ENCODE measurements around the gene NID1. TPM values are rescaled to one million over a fixed set of nuclear protein-coding genes. Genes with fewer than 3 reads are reported as not detected.

The NID1 gene
- total RNA-seq, 1 donor from 2014 or later: 32.5 TPM

DNA sequence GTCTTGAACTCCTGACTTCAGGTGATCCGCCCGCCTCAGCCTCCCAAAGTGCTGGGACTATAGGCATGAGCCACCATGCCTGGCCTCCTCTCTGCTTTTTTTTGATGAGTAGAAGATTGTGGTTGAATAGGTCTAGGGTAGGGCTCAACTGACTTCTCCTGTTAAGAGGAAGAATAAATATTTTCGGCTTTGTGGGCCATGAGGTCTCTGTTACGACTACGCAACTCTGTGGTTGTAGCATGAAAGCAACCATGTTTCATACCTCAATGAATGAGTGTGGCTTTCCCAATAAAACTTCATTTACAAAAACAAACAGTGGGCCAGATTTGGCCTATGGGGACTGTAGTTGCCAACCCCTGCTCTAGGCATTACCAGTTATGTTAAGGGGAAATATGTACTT lies 67.8 kb downstream of the NID1 start:
- Mint-ChIP-seq H3K4me3 (no peak overlapping the region), H3K4me1 (peaks cover 3% of the 10 kb centered on the region), H3K9me3 (no peaks in the 10 kb centered on the region), H3K36me3 (peaks cover 2% of the 10 kb centered on the region), H3K27me3 (ENCODE audit: insufficient read depth, low read depth) (no peaks in the 10 kb centered on the region), H3K27ac (no peak overlapping the region)
- Histone ChIP-seq H3K9ac (no peak overlapping the region), H4K20me1 (ENCODE audit: low read depth) (no peaks in the 10 kb centered on the region), H3K27ac (no peak overlapping the region), H3K4me2 (no peak overlapping the region), H3K4me1 (no peaks in the 10 kb centered on the region), H3K4me3 (no peak overlapping the region), H2AFZ (replicated peaks) (no peak overlapping the region), H3F3A (ENCODE audit: low read depth) (peaks cover 4% of the 10 kb centered on the region), H3K27me3 (no peaks in the 10 kb centered on the region), H3K79me2 (ENCODE audit: low read depth) (no peaks in the 10 kb centered on the region), H3K36me3 (no peaks in the 10 kb centered on the region), H3K9me3 (ENCODE audit: low read depth) (no peaks in the 10 kb centered on the region)
- no peak for DNase-seq (ENCODE audit: low spot score)
- TF ChIP-seq EZH2phosphoT487 (IDR thresholded peaks at IDR 0.05): no peak
- no peak for TF ChIP-seq EZH2 (IDR thresholded peaks at IDR 0.05)
- TF ChIP-seq, protein P1, sequence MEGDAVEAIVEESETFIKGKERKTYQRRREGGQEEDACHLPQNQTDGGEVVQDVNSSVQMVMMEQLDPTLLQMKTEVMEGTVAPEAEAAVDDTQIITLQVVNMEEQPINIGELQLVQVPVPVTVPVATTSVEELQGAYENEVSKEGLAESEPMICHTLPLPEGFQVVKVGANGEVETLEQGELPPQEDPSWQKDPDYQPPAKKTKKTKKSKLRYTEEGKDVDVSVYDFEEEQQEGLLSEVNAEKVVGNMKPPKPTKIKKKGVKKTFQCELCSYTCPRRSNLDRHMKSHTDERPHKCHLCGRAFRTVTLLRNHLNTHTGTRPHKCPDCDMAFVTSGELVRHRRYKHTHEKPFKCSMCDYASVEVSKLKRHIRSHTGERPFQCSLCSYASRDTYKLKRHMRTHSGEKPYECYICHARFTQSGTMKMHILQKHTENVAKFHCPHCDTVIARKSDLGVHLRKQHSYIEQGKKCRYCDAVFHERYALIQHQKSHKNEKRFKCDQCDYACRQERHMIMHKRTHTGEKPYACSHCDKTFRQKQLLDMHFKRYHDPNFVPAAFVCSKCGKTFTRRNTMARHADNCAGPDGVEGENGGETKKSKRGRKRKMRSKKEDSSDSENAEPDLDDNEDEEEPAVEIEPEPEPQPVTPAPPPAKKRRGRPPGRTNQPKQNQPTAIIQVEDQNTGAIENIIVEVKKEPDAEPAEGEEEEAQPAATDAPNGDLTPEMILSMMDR (IDR thresholded peaks at IDR 0.05): no peak

DNA sequence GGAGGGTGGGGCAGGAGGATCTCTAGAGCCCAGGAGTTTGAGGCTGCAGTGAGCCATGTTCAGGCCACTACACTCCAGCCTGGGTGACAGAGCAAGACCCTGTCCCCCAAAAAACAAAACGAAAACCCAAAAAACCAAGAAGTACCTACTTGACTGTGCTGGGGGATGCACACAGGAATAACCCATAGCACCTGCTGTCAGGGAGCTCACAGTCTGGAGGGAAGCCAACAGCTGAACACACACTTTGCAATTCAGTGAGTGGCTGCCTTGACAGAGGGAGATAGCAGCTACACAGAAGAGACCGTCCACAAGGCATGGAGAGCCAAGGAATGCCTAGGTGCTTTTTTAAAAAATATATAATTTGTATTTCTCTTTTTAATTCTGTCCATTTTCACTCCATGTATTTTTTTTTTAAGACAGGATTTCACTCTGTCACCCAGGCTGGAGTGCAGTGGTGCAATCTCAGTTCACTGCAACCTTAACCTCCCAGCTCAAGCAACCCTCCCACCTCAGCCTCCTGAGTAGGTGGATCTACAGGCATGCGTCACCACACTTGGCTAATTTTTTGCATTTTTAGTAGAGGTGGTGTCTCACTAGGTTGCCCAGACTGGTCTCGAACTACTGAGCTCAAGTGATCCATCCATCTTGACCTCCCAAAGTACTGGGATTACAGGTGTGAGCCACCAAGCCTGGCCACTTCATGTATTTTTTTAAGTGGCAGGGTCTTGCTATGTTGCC lies 68.7 kb downstream of the NID1 start:
- no peaks in the 10 kb centered on the region for H3K9me3 ChIP-seq (ENCODE audit: low read depth)
- H3K9me3 Mint-ChIP-seq: no peaks in the 10 kb centered on the region
- peaks cover 2% of the 10 kb centered on the region for H3K36me3 Mint-ChIP-seq
- TF ChIP-seq EZH2 (IDR thresholded peaks at IDR 0.05): no peak
- TF ChIP-seq, protein P1 (IDR thresholded peaks at IDR 0.05): no peak
- no peak for TF ChIP-seq EZH2phosphoT487 (IDR thresholded peaks at IDR 0.05)
- DNase-seq (ENCODE audit: low spot score): no peak
- no peaks in the 10 kb centered on the region for H3K4me1 Mint-ChIP-seq
- no peaks in the 10 kb centered on the region for H3K4me1 ChIP-seq
- H3K36me3 ChIP-seq: no peaks in the 10 kb centered on the region
- no peak overlapping the region for H2AFZ ChIP-seq (replicated peaks)
- H3K9ac ChIP-seq: no peak overlapping the region
- no peak overlapping the region for H3K4me3 ChIP-seq
- H3K4me2 ChIP-seq: no peak overlapping the region
- no peaks in the 10 kb centered on the region for H4K20me1 ChIP-seq (ENCODE audit: low read depth)
- H3K79me2 ChIP-seq (ENCODE audit: low read depth): no peaks in the 10 kb centered on the region
- H3K27me3 Mint-ChIP-seq (ENCODE audit: insufficient read depth, low read depth): no peaks in the 10 kb centered on the region
- no peak overlapping the region for H3K27ac ChIP-seq
- no peak overlapping the region for H3K27ac Mint-ChIP-seq
- H3K4me3 Mint-ChIP-seq: no peak overlapping the region
- H3F3A ChIP-seq (ENCODE audit: low read depth): peaks cover 4% of the 10 kb centered on the region
- H3K27me3 ChIP-seq: no peaks in the 10 kb centered on the region

DNA sequence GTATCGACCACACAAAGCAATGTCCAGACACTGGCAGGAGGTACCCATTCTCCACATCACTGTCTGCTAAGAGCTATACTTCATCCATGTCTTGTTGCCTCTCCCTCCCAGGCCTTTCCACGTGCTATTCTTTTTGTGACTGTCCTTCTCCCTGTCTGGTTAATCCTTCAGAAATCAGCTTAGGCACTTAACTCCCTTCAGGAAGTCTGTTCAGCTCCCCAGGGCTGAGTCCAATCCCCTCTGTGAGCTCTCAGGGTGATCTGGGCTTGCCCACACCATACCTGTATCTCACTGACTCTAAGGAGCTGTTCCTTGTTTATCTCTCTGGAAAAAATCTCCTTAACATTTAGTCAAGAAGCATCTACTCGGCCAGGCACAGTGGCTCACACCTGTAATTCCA lies 69.4 kb downstream of the NID1 start:
- no peak overlapping the region for H3K9ac ChIP-seq
- Mint-ChIP-seq H3K4me1 (no peaks in the 10 kb centered on the region), H3K9me3 (peaks cover 4% of the 10 kb centered on the region), H3K36me3 (peaks cover 8% of the 10 kb centered on the region), H3K27me3 (ENCODE audit: insufficient read depth, low read depth) (no peaks in the 10 kb centered on the region), H3K27ac (no peak overlapping the region), H3K4me3 (no peak overlapping the region)
- no peaks in the 10 kb centered on the region for H3K9me3 ChIP-seq (ENCODE audit: low read depth)
- H3K36me3 ChIP-seq: no peaks in the 10 kb centered on the region
- H3K4me1 ChIP-seq: no peaks in the 10 kb centered on the region
- H3K79me2 ChIP-seq (ENCODE audit: low read depth): no peaks in the 10 kb centered on the region
- no peak overlapping the region for H3K27ac ChIP-seq
- peaks cover 4% of the 10 kb centered on the region for H3F3A ChIP-seq (ENCODE audit: low read depth)
- TF ChIP-seq EZH2phosphoT487 (IDR thresholded peaks at IDR 0.05) (no peak), EZH2 (IDR thresholded peaks at IDR 0.05) (no peak)
- TF ChIP-seq, protein P1 (IDR thresholded peaks at IDR 0.05): no peak
- H3K27me3 ChIP-seq: no peaks in the 10 kb centered on the region
- H4K20me1 ChIP-seq (ENCODE audit: low read depth): no peaks in the 10 kb centered on the region
- H2AFZ ChIP-seq (replicated peaks): no peak overlapping the region
- no peak overlapping the region for H3K4me3 ChIP-seq
- DNase-seq (ENCODE audit: low spot score): peak; percentile 11
- no peak overlapping the region for H3K4me2 ChIP-seq
